GM12878 (cell line): ENCODE data around the gene PPP1R13B. TPM values are rescaled to one million over a fixed set of nuclear protein-coding genes. Genes with fewer than 3 reads are reported as not detected.

ENCODE experiments used
- ATAC-seq: fragments of 200-7000 bp; cut with Tn5 transposase; 3 replicates; pipeline ENCODE4 v1.9.1; 2020; ENCODE audit warnings: mild to moderate bottlenecking, moderate library complexity
- BruUV-seq: library from RNA; stranded (reverse); fragments of 400-500 nt; replicated peaks from 2 replicates; lab custom pipeline; 2021; lab: Mats Ljungman, UMichigan
- CTCF ChIA-PET: fragments of 300-600 bp; sonication (Branson Sonifier 250); formaldehyde crosslinking; extraction: SDS; loops from one replicate; lab custom pipeline; 2021; ENCODE audit warnings: inconsistent platforms; lab: Yijun Ruan, JAX
- POLR2A ChIA-PET: fragments of 350-600 bp; formaldehyde crosslinking; extraction: SDS; loops from one replicate; lab custom pipeline; 2021; ENCODE audit warnings: inconsistent platforms; lab: Charles Lee
- RAD21 ChIA-PET: fragments of 300-600 bp; sonication (Branson Sonifier 250); formaldehyde crosslinking; loops from one replicate; lab custom pipeline; 2023; ENCODE audit warnings: antibody characterized with exemption; ENCODE audit not compliant: unreplicated experiment; lab: Charles Lee
- SMC1A ChIA-PET: fragments of 300-600 bp; sonication (Branson Sonifier 250); formaldehyde crosslinking; loops from one replicate; lab custom pipeline; 2023; ENCODE audit not compliant: unreplicated experiment, uncharacterized antibody; lab: Charles Lee
- DNase-seq: peaks from one replicate; pipeline ENCODE4 v3.0.0-alpha.2; 2011; ENCODE audit warnings: low read depth, low spot score
- FAIRE-seq: peaks from 3 replicates; lab custom pipeline; 2011; peaks lifted over from hg19 to GRCh38; lab: Jason Lieb, UNC
- H2AFZ ChIP-seq: 2 replicates; pipeline ENCODE4 v1.6.0; 2011; ENCODE audit warnings: low read depth, low read length, control low read depth; ENCODE audit not compliant: control insufficient read depth
- H3K27ac ChIP-seq: 2 replicates; pipeline ENCODE4 v1.5.1; 2011; ENCODE audit warnings: control low read depth; ENCODE audit not compliant: control insufficient read depth, insufficient read depth
- H3K27me3 ChIP-seq, 2 experiments: replicated peaks in 1 of 2; 2 replicates each; pipeline versions ENCODE4 v1.6.0 to v1.6.1; 2011; ENCODE audit warnings: low read length in 1 of 2; ENCODE audit not compliant: control insufficient read depth in 2 of 2, insufficient read depth in 2 of 2
- H3K36me3 ChIP-seq, 2 experiments: 2 replicates each; pipeline ENCODE4 v1.5.1; 2011; ENCODE audit warnings: low read length in 1 of 2; ENCODE audit not compliant: control insufficient read depth in 2 of 2, insufficient read depth in 2 of 2
- H3K4me1 ChIP-seq: 2 replicates; pipeline ENCODE4 v1.6.1; 2011; ENCODE audit warnings: mild to moderate bottlenecking, low read length, moderate library complexity, mixed read lengths; ENCODE audit not compliant: control insufficient read depth, insufficient read depth
- H3K4me2 ChIP-seq: 2 replicates; pipeline ENCODE4 v1.6.0; 2011; ENCODE audit warnings: control low read depth; ENCODE audit not compliant: control insufficient read depth, insufficient read depth
- H3K4me3 ChIP-seq: fragments of 200-600 bp; sonication (generic); 2 replicates; pipeline ENCODE4 v1.5.1; 2016
- H3K79me2 ChIP-seq: 2 replicates; pipeline ENCODE4 v1.6.0; 2011; ENCODE audit warnings: low read length; ENCODE audit not compliant: control insufficient read depth, insufficient read depth
- H3K9ac ChIP-seq: 2 replicates; pipeline ENCODE4 v1.8.0; 2011; ENCODE audit warnings: low read length, control low read depth, mixed read lengths; ENCODE audit not compliant: control insufficient read depth, insufficient read depth
- H3K9me3 ChIP-seq: replicated peaks from 3 replicates; pipeline ENCODE4 v1.5.1; 2011; ENCODE audit warnings: mild to moderate bottlenecking, low read length; ENCODE audit not compliant: control insufficient read depth, insufficient read depth
- H4K20me1 ChIP-seq: 2 replicates; pipeline ENCODE4 v1.6.0; 2011; ENCODE audit not compliant: control insufficient read depth, insufficient read depth
- CBX3 ChIP-seq: fragments of 200-600 bp; sonication (generic); IDR thresholded peaks from 2 replicates; pipeline ENCODE4 v1.6.1; 2016; ENCODE audit warnings: low read depth, borderline replicate concordance
- CREB1 ChIP-seq: IDR thresholded peaks from 2 replicates; pipeline ENCODE4 v1.6.1; 2012; ENCODE audit warnings: low read depth, mild to moderate bottlenecking, inconsistent platforms
- E2F8 ChIP-seq: fragments of 450-650 bp; IDR thresholded peaks from 2 replicates; pipeline ENCODE4 v1.6.1; 2018; ENCODE audit warnings: mild to moderate bottlenecking, low read depth, moderate library complexity; ENCODE audit not compliant: partially characterized antibody
- EGR1 ChIP-seq, 2 experiments: IDR thresholded peaks; 1 replicate in 1 of 2; 2 replicates in 1 of 2; pipeline ENCODE4 v1.6.1; 2011 to 2012; ENCODE audit warnings: low read depth in 2 of 2, low read length in 2 of 2, borderline replicate concordance in 1 of 2, mild to moderate bottlenecking in 1 of 2, moderate library complexity in 1 of 2
- IKZF1 ChIP-seq: fragments of 450-650 bp; conservative IDR thresholded peaks from 2 replicates; pipeline ENCODE4 v1.6.1; 2017; ENCODE audit warnings: antibody characterized with exemption, mild to moderate bottlenecking
- MLLT1 ChIP-seq: fragments of 450-650 bp; IDR thresholded peaks from 2 replicates; pipeline ENCODE4 v1.6.1; 2016; ENCODE audit warnings: mild to moderate bottlenecking
- RBBP5 ChIP-seq: fragments of 200-600 bp; sonication (generic); conservative IDR thresholded peaks from 2 replicates; pipeline ENCODE4 v1.6.1; 2016
- SMAD1 ChIP-seq: fragments of 450-650 bp; IDR thresholded peaks from 2 replicates; pipeline ENCODE4 v1.6.1; 2018; ENCODE audit warnings: mild to moderate bottlenecking, low read depth; ENCODE audit not compliant: partially characterized antibody
- STAT1 ChIP-seq: fragments of 450-650 bp; conservative IDR thresholded peaks from 2 replicates; pipeline ENCODE4 v1.6.1; 2014; ENCODE audit warnings: antibody characterized with exemption, mild to moderate bottlenecking
- ZNF384 ChIP-seq: IDR thresholded peaks from 2 replicates; pipeline ENCODE4 v1.6.1; 2012; ENCODE audit warnings: low read depth, mild to moderate bottlenecking, low read length, improper control_type of control experiment, borderline replicate concordance
- ZZZ3 ChIP-seq: IDR thresholded peaks from 2 replicates; pipeline ENCODE4 v1.6.1; 2011; ENCODE audit warnings: low read depth; ENCODE audit not compliant: control insufficient read depth, insufficient read length
- WGBS: methylation state at CpG from one replicate; pipeline ENCODE4 v1.1.6; 2016; ENCODE audit warnings: low lambda C conversion rate; ENCODE audit not compliant: insufficient replicate concordance, insufficient coverage; ENCODE audit errors: missing lambda C conversion rate; 5-methylcytosine and 5-hydroxymethylcytosine counted together
- in situ Hi-C: fragments of 300-500 bp; cut with MboI; formaldehyde crosslinking; loops from 9 replicates; pipeline ENCODE4 v1.14.3; 2018; ENCODE audit warnings: mixed read lengths
- intact Hi-C: fragments of 100-400 bp; cut with micrococcal nuclease; formaldehyde crosslinking; loops from one replicate; pipeline ENCODE4 v1.14.2; 2022; ENCODE audit not compliant: unreplicated experiment
- polyA plus RNA-seq, 11 experiments: library from polyadenylated mRNA; depleted of rRNA in 4 of 11; unstranded in 6 of 11; stranded (reverse) in 5 of 11; fragments of >200 nt; fragmentation: Nextera tagmentation in 4 of 11; fragmentation: Illumina TruSeq in 1 of 11; extraction: Ambion mirVana in 4 of 11; extraction: Trizol in 1 of 11; gene quantifications; 1 replicate in 1 of 11; 2 replicates in 10 of 11; pipeline versions ENCODE4 v1.2.1 to v1.2.3, GENCODE V29; 2011 to 2016; ENCODE audit warnings: inconsistent platforms in 2 of 11, missing spikeins in 2 of 11, low read depth in 1 of 11
- total RNA-seq, 4 experiments: library from RNA; depleted of rRNA in 3 of 4; stranded (reverse); fragments of >200 nt in 3 of 4; fragmentation: Illumina TruSeq in 1 of 4; extraction: Trizol in 1 of 4; gene quantifications; 2 replicates each; pipeline versions ENCODE4 v1.2.1 to v1.2.3, GENCODE V29; 2013 to 2021

The PPP1R13B gene
- total and polyA plus RNA-seq, 10 of the 15 experiments (the other 5 are each of a cell fraction or from before 2014, with no cell fraction given): 0.16 to 8.1 (median 3.2) TPM

GRCh38 chr14:103820382-103820781 is 27.0 kb downstream of the PPP1R13B start (continued):
- no peak for TF ChIP-seq E2F8
- no peak for TF ChIP-seq CBX3

GRCh38 chr14:103819503-103820307 is 27.7 kb downstream of the PPP1R13B start:
- H3K4me1 ChIP-seq: peaks cover 4% of the 10 kb centered on the region
- H3K27ac ChIP-seq: peak overlapping the region; percentile 47
- RAD21 ChIA-PET: interaction anchor here (1.1 to 2.0 kb wide), 2 partner anchors 11 to 14 kb away, joined by 4 to 7 read pairs; no protein-coding TSS in a partner anchor
- no peaks in the 10 kb centered on the region for H3K79me2 ChIP-seq
- H3K4me3 ChIP-seq: peak overlapping the region; percentile 43
- no peak for FAIRE-seq
- DNase-seq: no peak
- H3K9ac ChIP-seq: peak overlapping the region; percentile 17; the same call in 1 of the 2 replicates
- intact Hi-C loops: no loop called here
- ATAC-seq: peak; percentile 77
- no peaks in the 10 kb centered on the region for H3K27me3 ChIP-seq
- no peaks in the 10 kb centered on the region for H3K9me3 ChIP-seq
- H3K4me2 ChIP-seq: peak overlapping the region; percentile 79
- in situ Hi-C loops: no loop called here
- no peaks in the 10 kb centered on the region for H3K36me3 ChIP-seq
- no peak for TF ChIP-seq EGR1 (IDR thresholded peaks at IDR 0.05; ENCODE audit: borderline replicate concordance in 1 of 2, low read depth in 2 of 2, low read length in 2 of 2)
- TF ChIP-seq STAT1: no peak
- TF ChIP-seq CREB1: no peak
- TF ChIP-seq SMAD1: no peak
- TF ChIP-seq IKZF1: no peak
- no peak for TF ChIP-seq ZNF384
- TF ChIP-seq MLLT1: no peak
- TF ChIP-seq RBBP5: no peak
- TF ChIP-seq ZZZ3: no peak
- TF ChIP-seq, all 136 proteins: peak for 0
- CTCF ChIA-PET: interaction anchor here (0.5 to 3.9 kb wide), 4 partner anchors 12 to 158 kb away, joined by 3 to 27 read pairs (median 5); a partner anchor contains a TSS
- peak overlapping the region; percentile 58 for H2AFZ ChIP-seq
- no TSS peak for BruUV-seq
- POLR2A ChIA-PET: interaction anchor here (0.7 to 0.9 kb wide), 2 partner anchors 23 to 41 kb away, joined by 3 to 5 read pairs; no protein-coding TSS in a partner anchor
- 67% methylated on average over 7 of the region's 7 CpGs for WGBS
- no peaks in the 10 kb centered on the region for H4K20me1 ChIP-seq
- SMC1A ChIA-PET: interaction anchor here (0.6 to 3.1 kb wide), 4 partner anchors 11 to 103 kb away, joined by 3 to 12 read pairs (median 4); no protein-coding TSS in a partner anchor
